GM19035 (cell line): ENCODE measurements around the gene RIPPLY1.
A peak's percentile ranks its signal among the peaks of the same experiment; 100 is the strongest.
"Not testable (repeated sequence)": the region's sequence is repeated elsewhere in the genome, so short reads cannot be mapped to it uniquely, and the experiment has no call there.

Source experiments
- ATAC-seq: cut with Tn5 transposase; IDR thresholded peaks from one replicate; pipeline ENCODE4 v1.9.1; 2021; ENCODE audit not compliant: unreplicated experiment

Gene RIPPLY1

GRCh38 chrX:106912864-106913263, 9.7 kb upstream of the RIPPLY1 start:
- ATAC-seq, result no peak

- no peak for ATAC-seq
Observed at GRCh38 chrX:106906361-106906760, 3.2 kb upstream of the RIPPLY1 start.

GRCh38 chrX:106905064-106905708, 2.0 kb upstream of the RIPPLY1 start:
- no peak for ATAC-seq

- ATAC-seq, result no peak
Observed at GRCh38 chrX:106903856-106904528, 851 bp upstream of the RIPPLY1 start.

GRCh38 chrX:106902684-106903083, 457 bp downstream of the RIPPLY1 start:
- no peak for ATAC-seq

- no peak for ATAC-seq
Observed at GRCh38 chrX:106901781-106902219, 1.3 kb downstream of the RIPPLY1 start.

GRCh38 chrX:106901341-106901740, 1.8 kb downstream of the RIPPLY1 start:
- ATAC-seq, result no peak

- no peak for ATAC-seq
Observed at GRCh38 chrX:106899841-106900240, 3.3 kb downstream of the RIPPLY1 start.

GRCh38 chrX:106899276-106899675, 3.9 kb downstream of the RIPPLY1 start:
- no peak for ATAC-seq

- peak; percentile 72 for ATAC-seq
Observed at GRCh38 chrX:106898462-106898861, 4.7 kb downstream of the RIPPLY1 start.

- ATAC-seq, result no peak
Observed at GRCh38 chrX:106897259-106897658, 5.9 kb downstream of the RIPPLY1 start.

GRCh38 chrX:106894978-106895452, 8.1 kb downstream of the RIPPLY1 start:
- no peak for ATAC-seq

- ATAC-seq, result peak; percentile 71
Observed at GRCh38 chrX:106894392-106894909, 8.7 kb downstream of the RIPPLY1 start.

- ATAC-seq, result no peak
Observed at GRCh38 chrX:106891762-106892460, 11.2 kb downstream of the RIPPLY1 start.

- ATAC-seq, result no peak
Observed at GRCh38 chrX:106889468-106889867, 13.7 kb downstream of the RIPPLY1 start.

GRCh38 chrX:106875151-106875550, 28.0 kb downstream of the RIPPLY1 start:
- no peak for ATAC-seq

- ATAC-seq, result no peak
Observed at GRCh38 chrX:106874075-106874474, 29.1 kb downstream of the RIPPLY1 start.

GRCh38 chrX:106872796-106873195, 30.3 kb downstream of the RIPPLY1 start:
- not testable (repeated sequence) for ATAC-seq

- no peak for ATAC-seq
Observed at GRCh38 chrX:106863697-106864096, 39.4 kb downstream of the RIPPLY1 start.

- ATAC-seq, result no peak
Observed at GRCh38 chrX:106862972-106863688, 40.0 kb downstream of the RIPPLY1 start.
